ENCODE results near the gene PSMB5.

DNA sequence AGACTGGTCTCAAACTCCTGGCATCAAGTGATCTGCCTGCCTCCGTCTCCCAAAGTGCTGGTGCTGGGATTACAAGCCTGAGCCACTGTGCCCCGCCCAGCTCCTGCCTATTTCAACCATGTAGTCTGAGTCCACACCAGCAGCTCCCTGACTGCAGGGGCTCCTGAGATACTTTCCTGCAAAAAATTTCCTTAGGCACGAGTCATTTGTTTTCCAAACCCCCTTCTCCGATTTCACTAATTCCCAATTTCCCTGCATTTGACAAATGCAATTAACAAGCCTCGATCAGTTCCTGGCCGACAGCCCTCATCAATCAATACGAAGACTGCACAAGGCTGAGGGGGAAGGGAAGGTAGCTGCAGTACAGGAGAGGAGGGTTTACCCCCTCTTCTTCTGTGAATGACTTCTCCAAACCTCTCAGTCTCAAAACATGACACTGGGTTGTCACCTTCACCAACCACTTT lies 10.1 kb downstream of the PSMB5 start:
- TF ChIP-seq, protein P1, sequence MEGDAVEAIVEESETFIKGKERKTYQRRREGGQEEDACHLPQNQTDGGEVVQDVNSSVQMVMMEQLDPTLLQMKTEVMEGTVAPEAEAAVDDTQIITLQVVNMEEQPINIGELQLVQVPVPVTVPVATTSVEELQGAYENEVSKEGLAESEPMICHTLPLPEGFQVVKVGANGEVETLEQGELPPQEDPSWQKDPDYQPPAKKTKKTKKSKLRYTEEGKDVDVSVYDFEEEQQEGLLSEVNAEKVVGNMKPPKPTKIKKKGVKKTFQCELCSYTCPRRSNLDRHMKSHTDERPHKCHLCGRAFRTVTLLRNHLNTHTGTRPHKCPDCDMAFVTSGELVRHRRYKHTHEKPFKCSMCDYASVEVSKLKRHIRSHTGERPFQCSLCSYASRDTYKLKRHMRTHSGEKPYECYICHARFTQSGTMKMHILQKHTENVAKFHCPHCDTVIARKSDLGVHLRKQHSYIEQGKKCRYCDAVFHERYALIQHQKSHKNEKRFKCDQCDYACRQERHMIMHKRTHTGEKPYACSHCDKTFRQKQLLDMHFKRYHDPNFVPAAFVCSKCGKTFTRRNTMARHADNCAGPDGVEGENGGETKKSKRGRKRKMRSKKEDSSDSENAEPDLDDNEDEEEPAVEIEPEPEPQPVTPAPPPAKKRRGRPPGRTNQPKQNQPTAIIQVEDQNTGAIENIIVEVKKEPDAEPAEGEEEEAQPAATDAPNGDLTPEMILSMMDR (IDR thresholded peaks at IDR 0.05) = no peak
- no peak for TF ChIP-seq POLR2A (IDR thresholded peaks at IDR 0.05)
